ENCODE results near the gene OXCT1. TPM values are rescaled to one million over a fixed set of nuclear protein-coding genes. Genes with fewer than 3 reads are reported as not detected.
A peak's percentile ranks its signal among the peaks of the same experiment; 100 is the strongest.
"Not testable (repeated sequence)": the region's sequence is repeated elsewhere in the genome, so short reads cannot be mapped to it uniquely, and the experiment has no call there.

Gene OXCT1
- total RNA-seq, 1 experiment from 2014 or later, result 23.5 TPM

DNA sequence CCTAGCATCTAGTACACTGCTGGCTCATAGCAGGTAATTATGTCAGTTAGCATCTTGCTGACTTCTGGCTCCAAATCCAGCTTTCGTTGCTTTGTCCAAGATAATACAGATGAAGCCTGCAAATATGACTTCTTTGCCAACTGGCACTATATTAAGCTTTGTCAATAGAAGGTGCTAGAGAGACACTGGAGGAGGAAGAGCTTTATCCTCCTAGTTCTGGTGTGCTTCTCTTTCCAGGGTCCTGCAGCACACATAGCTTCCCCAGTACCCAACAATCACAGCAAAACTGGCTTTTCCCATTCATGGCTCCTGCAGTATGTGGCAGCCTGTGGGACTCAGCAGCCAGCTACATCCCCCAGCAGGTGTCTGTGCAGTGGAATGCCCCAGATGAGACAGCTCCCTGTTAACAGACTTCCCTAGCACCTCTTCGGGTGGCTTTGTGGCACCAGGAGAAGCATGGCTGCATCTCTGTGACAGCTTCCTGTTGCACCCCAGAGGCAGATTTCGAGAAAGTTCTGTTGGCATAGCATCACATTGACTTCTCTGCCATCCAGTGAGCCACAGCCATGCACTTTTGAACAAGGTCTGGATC is 147.8 kb downstream of the OXCT1 start:
- DNase-seq (ENCODE audit: low read depth), result peak; percentile 2

GRCh38 chr5:41721516-41721915 is 148.7 kb downstream of the OXCT1 start:
- DNase-seq (ENCODE audit: low read depth), result no peak

DNA sequence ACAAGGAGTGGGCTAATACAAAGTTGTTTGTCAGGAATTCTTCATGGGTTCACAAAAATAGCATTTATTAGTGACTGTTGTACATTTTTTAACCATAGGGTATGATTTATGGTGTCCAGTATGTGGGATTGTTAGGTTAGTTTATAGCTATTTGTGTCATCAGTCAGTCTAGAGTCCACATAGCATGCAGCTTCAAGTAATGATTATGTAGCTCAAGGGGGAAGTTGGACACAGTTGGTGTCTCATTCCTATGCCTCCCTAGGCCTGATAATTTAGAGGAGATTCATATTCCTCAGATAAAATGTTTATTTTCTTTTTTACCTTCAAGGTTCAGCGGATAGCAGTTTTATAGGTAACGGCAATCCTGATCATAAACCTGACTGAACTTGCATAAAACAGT is 153.8 kb downstream of the OXCT1 start:
- DNase-seq (ENCODE audit: low read depth), result no peak

- DNase-seq (ENCODE audit: low read depth), result not testable (repeated sequence)
These were observed 155.8 kb downstream of the OXCT1 start for GRCh38 chr5:41714446-41714845.

DNA sequence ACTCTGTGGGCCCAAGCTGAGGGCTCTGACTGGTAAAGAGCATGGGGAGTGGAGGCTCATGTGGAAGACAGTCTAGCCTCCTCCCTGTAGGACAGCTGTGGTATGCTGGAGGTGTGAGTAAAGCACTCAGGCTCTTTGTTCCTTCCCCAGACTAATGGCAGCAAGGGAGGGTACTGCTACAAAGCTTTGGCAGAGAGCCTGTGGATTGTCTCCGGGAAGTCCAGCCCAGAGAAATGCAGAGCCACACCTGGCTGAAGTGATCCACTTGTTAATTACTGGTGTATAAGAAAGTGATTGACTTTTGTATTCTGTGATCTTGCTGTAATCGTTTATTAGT is 161.7 kb downstream of the OXCT1 start:
- no peak for DNase-seq (ENCODE audit: low read depth)

DNA sequence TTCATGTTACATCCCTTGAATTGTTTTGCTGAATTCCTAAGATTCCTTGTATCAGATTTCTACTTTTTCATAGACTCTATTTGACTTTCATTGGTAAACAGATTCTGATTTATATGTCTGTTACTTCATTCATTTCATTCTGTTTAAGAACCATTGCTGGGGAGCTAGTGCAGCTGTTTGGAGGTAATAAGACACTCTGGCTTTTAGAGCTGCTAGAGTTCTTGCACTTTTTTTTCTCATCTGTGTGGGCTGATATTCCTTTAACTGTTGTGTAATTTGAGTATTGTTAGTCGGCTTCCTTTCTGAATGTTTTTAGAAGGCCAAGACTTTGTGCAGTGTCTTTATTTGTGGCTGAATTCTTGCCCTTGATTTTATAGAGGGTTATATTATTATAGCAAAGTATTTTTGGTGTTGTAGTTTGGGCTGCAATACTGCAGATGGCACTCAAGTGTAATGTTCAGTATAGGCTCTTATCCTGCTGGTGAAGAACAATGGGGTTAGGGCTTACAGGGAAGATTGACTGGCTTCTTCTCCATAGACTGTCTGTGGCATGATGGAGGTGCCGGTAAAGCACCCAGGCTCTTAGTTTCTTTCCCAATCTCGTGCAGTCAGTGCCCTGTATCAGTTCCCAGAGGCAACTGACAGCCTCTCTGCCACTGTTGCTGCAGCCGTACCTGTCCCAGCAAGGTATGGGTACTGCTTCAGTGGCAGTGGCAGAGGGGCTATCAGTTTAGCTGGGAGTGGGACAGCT is 162.2 kb downstream of the OXCT1 start:
- peak; percentile 31 for DNase-seq (ENCODE audit: low read depth)

- peak; percentile 16 for DNase-seq (ENCODE audit: low read depth)
These were observed 174.2 kb downstream of the OXCT1 start for GRCh38 chr5:41695920-41696582.

- DNase-seq (ENCODE audit: low read depth), result no peak
These were observed 183.5 kb downstream of the OXCT1 start for GRCh38 chr5:41686767-41687166.

DNA sequence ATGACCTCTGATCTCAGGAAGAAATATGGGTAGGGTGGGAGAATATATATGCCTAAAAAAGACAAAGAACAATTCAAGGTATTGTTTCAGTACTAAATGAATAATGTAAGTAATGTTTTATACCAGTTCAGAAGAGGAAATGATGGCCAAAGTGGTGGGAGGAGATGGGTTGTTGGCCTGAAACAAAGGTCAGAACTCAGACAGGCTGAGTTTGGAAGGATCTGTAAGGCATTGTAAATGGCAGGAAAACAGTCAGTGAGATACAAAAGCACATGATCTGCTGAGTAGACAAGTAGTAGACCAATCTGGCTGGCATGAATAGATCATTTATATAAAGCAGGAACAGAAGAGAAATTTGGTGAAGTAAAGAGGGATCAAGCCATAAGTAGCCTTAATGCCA is 184.0 kb downstream of the OXCT1 start:
- DNase-seq (ENCODE audit: low read depth), result no peak

GRCh38 chr5:41683181-41683580 is 187.0 kb downstream of the OXCT1 start:
- no peak for DNase-seq (ENCODE audit: low read depth)

DNA sequence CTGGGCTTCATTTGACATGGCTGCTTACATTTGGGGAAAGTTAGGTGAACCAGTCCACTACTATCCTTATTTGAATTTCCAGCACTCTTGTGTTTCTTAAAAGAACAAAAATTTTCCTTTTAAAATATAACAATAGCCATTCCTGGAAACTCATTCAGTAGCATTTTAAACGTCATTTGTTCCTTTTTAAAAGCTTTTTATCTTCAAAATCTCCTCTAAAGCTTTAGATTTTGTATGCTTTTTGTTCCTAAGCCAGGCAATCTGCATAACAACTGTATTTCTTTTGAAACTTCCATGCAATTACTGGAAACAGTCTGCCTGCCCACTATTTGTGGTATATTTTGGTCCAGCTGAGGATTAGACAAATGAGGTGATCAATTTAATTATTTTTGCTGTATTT is 187.6 kb downstream of the OXCT1 start:
- no peak for DNase-seq (ENCODE audit: low read depth)

DNA sequence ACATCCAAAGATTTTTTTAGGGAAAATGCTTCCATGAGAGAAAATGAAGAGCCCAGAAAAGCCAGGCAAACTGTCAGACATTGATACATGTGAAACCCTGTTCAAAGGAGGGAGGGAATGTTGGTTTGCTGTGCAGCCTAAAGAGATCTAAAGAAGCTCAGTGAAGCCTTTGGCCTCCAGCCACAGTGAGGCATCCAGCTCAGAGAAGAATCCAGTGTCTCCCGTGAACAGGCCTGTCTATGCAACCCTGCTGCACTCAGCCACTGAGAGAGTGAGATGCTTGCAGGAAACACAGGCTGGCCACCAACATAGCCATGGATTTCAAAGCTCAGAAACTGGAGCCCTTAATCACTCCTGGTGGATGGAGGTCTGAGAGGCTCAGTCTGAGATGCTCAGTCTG is 188.4 kb downstream of the OXCT1 start:
- no peak for DNase-seq (ENCODE audit: low read depth)

Other genes with a start within 250 kb of the OXCT1 start
- gene RIMOC1, start 33.9 kb upstream of the OXCT1 start, total RNA-seq (2014; rRNA removed; shearing (Covaris generic)), result 21.9 and 23.8 TPM in 2 replicates
- gene FBXO4, start 54.9 kb upstream of the OXCT1 start, total RNA-seq (2014; rRNA removed; shearing (Covaris generic)), result 7.1 and 12.1 TPM in 2 replicates

All from M059J (cell line).